HEK293T (cell line): Measurements from ENCODE around the gene SHISA9.

ENCODE experiments used
- BHLHE40 ChIP-seq: fragments of 450-650 bp; IDR thresholded peaks from 2 replicates; pipeline ENCODE4 v1.6.1; 2016; ENCODE audit warnings: mild to moderate bottlenecking, moderate library complexity, borderline replicate concordance
- FOXA1 ChIP-seq: fragments of 450-650 bp; IDR thresholded peaks from 2 replicates; pipeline ENCODE4 v1.6.1; 2016; ENCODE audit warnings: mild to moderate bottlenecking
- FOXK2 ChIP-seq: fragments of 450-650 bp; IDR thresholded peaks from 2 replicates; pipeline ENCODE4 v1.6.1; 2016; ENCODE audit warnings: mild to moderate bottlenecking
- FOXM1 ChIP-seq: fragments of 450-650 bp; IDR thresholded peaks from 2 replicates; pipeline ENCODE4 v1.6.1; 2017; ENCODE audit warnings: mild to moderate bottlenecking, borderline replicate concordance
- NFRKB ChIP-seq: fragments of 450-650 bp; IDR thresholded peaks from 2 replicates; pipeline ENCODE4 v1.6.1; 2016; ENCODE audit warnings: mild to moderate bottlenecking, moderate library complexity
- SP1 ChIP-seq: fragments of 450-650 bp; IDR thresholded peaks from 2 replicates; pipeline ENCODE4 v1.6.1; 2017
- TARDBP ChIP-seq: fragments of 450-650 bp; IDR thresholded peaks from 2 replicates; pipeline ENCODE4 v1.6.1; 2016
- ZNF384 ChIP-seq: fragments of 450-650 bp; IDR thresholded peaks from 2 replicates; pipeline ENCODE4 v1.6.1; 2016
- TF ChIP-seq, protein P1 (sequence below): fragments of 450-650 bp; IDR thresholded peaks from 2 replicates; pipeline ENCODE4 v1.6.1; 2016

DNA sequence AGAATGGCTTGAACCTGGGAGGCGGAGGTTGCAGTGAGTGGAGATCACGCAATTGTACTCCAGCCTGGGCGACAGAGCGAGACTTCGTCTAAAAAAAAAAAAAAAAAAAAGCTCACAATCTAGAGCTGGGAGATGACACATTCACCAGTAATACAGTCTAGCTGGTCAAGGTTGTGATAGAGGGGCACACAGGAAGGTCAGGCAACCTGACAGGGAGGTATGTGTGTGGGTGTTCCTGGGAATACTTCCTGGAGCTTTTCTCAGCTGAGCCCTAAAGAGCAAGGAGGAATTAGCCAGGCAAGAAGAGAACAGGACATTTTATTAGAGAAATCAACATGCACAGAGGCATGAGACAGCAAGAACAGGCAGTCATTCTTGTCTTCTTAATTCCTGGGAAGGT, 216.7 kb downstream of the SHISA9 start:
- TF ChIP-seq, protein P1, sequence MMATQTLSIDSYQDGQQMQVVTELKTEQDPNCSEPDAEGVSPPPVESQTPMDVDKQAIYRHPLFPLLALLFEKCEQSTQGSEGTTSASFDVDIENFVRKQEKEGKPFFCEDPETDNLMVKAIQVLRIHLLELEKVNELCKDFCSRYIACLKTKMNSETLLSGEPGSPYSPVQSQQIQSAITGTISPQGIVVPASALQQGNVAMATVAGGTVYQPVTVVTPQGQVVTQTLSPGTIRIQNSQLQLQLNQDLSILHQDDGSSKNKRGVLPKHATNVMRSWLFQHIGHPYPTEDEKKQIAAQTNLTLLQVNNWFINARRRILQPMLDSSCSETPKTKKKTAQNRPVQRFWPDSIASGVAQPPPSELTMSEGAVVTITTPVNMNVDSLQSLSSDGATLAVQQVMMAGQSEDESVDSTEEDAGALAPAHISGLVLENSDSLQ, result no peak
- no peak for TF ChIP-seq FOXA1
- TF ChIP-seq SP1, result no peak
- no peak for TF ChIP-seq TARDBP
- TF ChIP-seq ZNF384, result no peak
- TF ChIP-seq FOXK2, result no peak
- no peak for TF ChIP-seq FOXM1
- no peak for TF ChIP-seq BHLHE40
- no peak for TF ChIP-seq NFRKB
